Testis (tissue), 3 donors: Measurements from ENCODE around the gene USP36. TPM values are rescaled to one million over a fixed set of nuclear protein-coding genes. Genes with fewer than 3 reads are reported as not detected.

Experiments
- DNase-seq: peaks from one replicate; pipeline ENCODE4 v3.0.0-alpha.2; 2019
- H3K27ac ChIP-seq, 2 donors: fragments of 200-600 bp; sonication (generic); one replicate each; pipeline ENCODE4 v1.5.1; 2019
- H3K27me3 ChIP-seq: fragments of 200-600 bp; sonication (generic); one replicate; pipeline ENCODE4 v1.5.1; 2019
- H3K36me3 ChIP-seq: fragments of 200-600 bp; sonication (generic); one replicate; pipeline ENCODE4 v1.5.1; 2017; ENCODE audit warnings: low read depth; ENCODE audit errors: missing control alignments
- H3K4me1 ChIP-seq: fragments of 200-600 bp; sonication (generic); one replicate; pipeline ENCODE4 v1.5.1; 2019
- H3K4me3 ChIP-seq, 2 donors: fragments of 200-600 bp; sonication (generic); one replicate each; pipeline ENCODE4 v1.5.1; 2017 to 2019
- H3K9me3 ChIP-seq: fragments of 200-600 bp; sonication (generic); one replicate; pipeline ENCODE4 v1.5.1; 2017
- POLR2A ChIP-seq: fragments of 450-650 bp; IDR thresholded peaks from one replicate; pipeline ENCODE4 v1.6.1; 2017; ENCODE audit warnings: antibody characterized with exemption, mild to moderate bottlenecking, moderate library complexity
- WGBS, 2 donors: methylation state at CpG; one replicate each; pipeline ENCODE4 v1.1.5; 2018; 5-methylcytosine and 5-hydroxymethylcytosine counted together
- intact Hi-C: fragments of 100-400 bp; cut with DNase I; formaldehyde crosslinking; loops from one replicate; pipeline ENCODE4 v1.15.1; 2023; ENCODE audit warnings: low total_unique reads
- polyA plus RNA-seq: library from polyadenylated mRNA; stranded (reverse); fragments of 350-450 nt; fragmentation: Illumina TruSeq; extraction: RNeasy Lipid Tissue Mini Kit (QIAGEN cat#74804); gene quantifications from one replicate; pipeline ENCODE4 v1.2.3, GENCODE V29; 2014; ENCODE audit warnings: low read depth, low replicate concordance; ENCODE audit not compliant: insufficient read depth
- total RNA-seq, 2 donors: library from RNA; depleted of rRNA; stranded (reverse); fragments of >200 nt; gene quantifications; one replicate each; pipeline ENCODE4 v1.2.3, GENCODE V29; 2016
- TF ChIP-seq, protein P1 (sequence below), 3 experiments: fragments of 450-650 bp in 2 of 3; fragments of 200-600 bp in 1 of 3; sonication (generic) in 1 of 3; IDR thresholded peaks; one replicate each; pipeline ENCODE4 v1.5.1; 2016 to 2019; ENCODE audit warnings: antibody characterized with exemption in 3 of 3, mild to moderate bottlenecking in 2 of 3, moderate library complexity in 1 of 3

USP36 gene
- total and polyA plus RNA-seq, 3 donors from 2014 or later, result 32.8 to 79.8 (median 77.5) TPM

DNA sequence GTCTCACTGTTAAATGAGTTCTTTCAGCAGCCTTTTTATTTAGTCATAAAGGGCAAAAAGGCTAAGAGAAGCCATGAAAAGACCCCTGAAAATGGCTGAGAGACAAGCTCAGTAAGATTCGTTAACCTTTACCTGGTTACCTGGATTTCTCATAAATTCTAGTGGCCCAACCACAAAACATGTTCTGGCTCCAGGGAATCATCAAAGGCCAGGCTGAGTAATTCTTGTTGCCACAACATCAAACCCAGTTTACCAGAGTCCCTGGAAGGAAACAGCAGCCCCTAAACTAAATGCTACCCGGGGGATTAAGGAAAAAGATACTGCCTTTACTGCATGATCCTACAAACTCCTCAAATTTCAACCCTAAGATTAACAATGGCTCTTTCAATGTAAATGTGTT lies 74.4 kb downstream of the USP36 start:
- H3K36me3 ChIP-seq, result no peaks in the 10 kb centered on the region
- intact Hi-C loops, result no loop called here
- H3K9me3 ChIP-seq, result no peaks in the 10 kb centered on the region
- DNase-seq, result no peak
- 85 to 89% methylated on average over 2 of the region's 2 CpGs for whole genome bisulfite sequencing, 2 donors
- TF ChIP-seq, protein P1, sequence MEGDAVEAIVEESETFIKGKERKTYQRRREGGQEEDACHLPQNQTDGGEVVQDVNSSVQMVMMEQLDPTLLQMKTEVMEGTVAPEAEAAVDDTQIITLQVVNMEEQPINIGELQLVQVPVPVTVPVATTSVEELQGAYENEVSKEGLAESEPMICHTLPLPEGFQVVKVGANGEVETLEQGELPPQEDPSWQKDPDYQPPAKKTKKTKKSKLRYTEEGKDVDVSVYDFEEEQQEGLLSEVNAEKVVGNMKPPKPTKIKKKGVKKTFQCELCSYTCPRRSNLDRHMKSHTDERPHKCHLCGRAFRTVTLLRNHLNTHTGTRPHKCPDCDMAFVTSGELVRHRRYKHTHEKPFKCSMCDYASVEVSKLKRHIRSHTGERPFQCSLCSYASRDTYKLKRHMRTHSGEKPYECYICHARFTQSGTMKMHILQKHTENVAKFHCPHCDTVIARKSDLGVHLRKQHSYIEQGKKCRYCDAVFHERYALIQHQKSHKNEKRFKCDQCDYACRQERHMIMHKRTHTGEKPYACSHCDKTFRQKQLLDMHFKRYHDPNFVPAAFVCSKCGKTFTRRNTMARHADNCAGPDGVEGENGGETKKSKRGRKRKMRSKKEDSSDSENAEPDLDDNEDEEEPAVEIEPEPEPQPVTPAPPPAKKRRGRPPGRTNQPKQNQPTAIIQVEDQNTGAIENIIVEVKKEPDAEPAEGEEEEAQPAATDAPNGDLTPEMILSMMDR (IDR thresholded peaks at IDR 0.05), result no peak
- TF ChIP-seq POLR2A, result no peak
- H3K4me1 ChIP-seq, result peaks cover 6% of the 10 kb centered on the region
- no peaks in the 10 kb centered on the region for H3K27me3 ChIP-seq
- no peak overlapping the region for H3K27ac ChIP-seq
- H3K4me3 ChIP-seq, result no peak overlapping the region

DNA sequence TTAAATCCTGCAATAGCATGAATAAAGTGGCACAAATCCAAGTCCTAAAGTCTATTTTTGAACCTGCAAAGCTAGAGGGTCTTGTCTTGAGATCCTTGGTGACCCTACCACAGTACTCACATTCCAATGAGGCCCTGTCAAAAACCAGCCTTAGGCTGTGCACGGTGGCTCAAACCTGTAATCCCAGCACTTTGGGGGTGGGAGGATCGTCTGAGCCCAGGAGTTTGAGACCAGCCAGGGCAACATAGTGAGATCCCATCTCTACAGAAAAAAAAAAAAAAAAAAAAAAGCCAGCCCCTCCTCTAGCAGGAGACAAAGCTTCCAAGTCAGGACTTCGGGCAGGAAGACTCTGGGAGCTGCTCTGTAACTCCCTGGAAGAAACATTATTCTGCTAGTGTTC lies 74.8 kb downstream of the USP36 start:
- Histone ChIP-seq H3K4me1 (peaks cover 6% of the 10 kb centered on the region), H3K27ac (no peak overlapping the region)

DNA sequence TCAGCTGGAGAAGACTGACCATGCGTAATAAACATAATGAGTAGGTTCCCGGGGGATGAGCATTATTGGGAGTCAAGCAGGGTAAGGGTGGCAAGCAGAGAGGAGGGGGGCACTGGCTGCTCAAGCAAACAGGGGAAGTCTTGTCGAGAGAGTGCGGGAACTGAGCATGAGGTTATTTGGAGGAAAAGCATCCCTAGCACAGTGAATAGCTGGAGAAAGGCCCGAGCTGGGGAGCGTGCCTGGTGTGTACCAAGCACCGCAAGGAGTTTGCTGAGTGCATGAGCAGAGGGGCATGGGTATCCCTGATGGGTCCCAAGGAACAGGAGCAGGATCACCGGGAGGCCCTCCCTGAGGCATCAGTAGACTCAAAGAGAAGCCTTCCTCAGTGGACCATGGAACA lies 75.7 kb downstream of the USP36 start:
- no peak overlapping the region for H3K4me3 ChIP-seq
- intact Hi-C loops, result no loop called here
- H3K27ac ChIP-seq, result no peak overlapping the region
- DNase-seq, result no peak
- no peaks in the 10 kb centered on the region for H3K9me3 ChIP-seq
- peaks cover 6% of the 10 kb centered on the region for H3K4me1 ChIP-seq
- H3K27me3 ChIP-seq, result no peaks in the 10 kb centered on the region
- H3K36me3 ChIP-seq, result no peaks in the 10 kb centered on the region
- 93 to 97% methylated on average over 8 of the region's 8 CpGs for whole genome bisulfite sequencing, 2 donors
- no peak for TF ChIP-seq POLR2A
- TF ChIP-seq, protein P1 (IDR thresholded peaks at IDR 0.05), result no peak

More for the DNA sequence above, 74.8 kb downstream of the USP36 start:
- WGBS, 2 donors, result 87% methylated on average over 3 of the region's 3 CpGs
- DNase-seq, result no peak
- intact Hi-C loops, result no loop called here
- H3K27me3 ChIP-seq, result no peaks in the 10 kb centered on the region
- H3K4me3 ChIP-seq, result no peak overlapping the region
- no peaks in the 10 kb centered on the region for H3K9me3 ChIP-seq
- no peaks in the 10 kb centered on the region for H3K36me3 ChIP-seq
- TF ChIP-seq POLR2A, result no peak
- TF ChIP-seq, protein P1 (IDR thresholded peaks at IDR 0.05), result no peak

DNA sequence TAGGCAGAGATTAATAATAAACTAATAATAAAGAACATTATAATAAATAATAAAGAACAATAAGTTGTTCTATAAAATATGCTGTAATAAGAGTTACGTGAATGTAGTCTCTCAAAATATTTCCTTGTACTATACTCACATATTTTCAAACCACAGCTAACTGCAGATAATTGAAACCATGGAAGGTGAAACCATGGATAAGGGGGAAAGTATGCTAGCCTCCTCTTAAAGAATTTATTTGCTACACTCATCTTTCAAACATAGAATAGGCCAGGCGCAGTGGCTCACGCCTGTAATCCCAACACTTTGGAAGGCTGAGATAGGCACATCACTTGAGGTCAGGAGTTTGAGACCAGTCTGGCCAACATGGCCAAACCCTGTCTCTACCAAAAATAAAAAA lies 77.1 kb downstream of the USP36 start:
- intact Hi-C loops, result no loop called here
- Histone ChIP-seq H3K27me3 (no peaks in the 10 kb centered on the region), H3K4me1 (peaks cover 6% of the 10 kb centered on the region), H3K4me3 (no peak overlapping the region), H3K9me3 (no peaks in the 10 kb centered on the region), H3K27ac (no peak overlapping the region), H3K36me3 (no peaks in the 10 kb centered on the region)
- WGBS, 2 donors, result 90 to 95% methylated on average over 3 of the region's 3 CpGs
- TF ChIP-seq POLR2A, result no peak
- TF ChIP-seq, protein P1 (IDR thresholded peaks at IDR 0.05), result no peak
- DNase-seq, result no peak

DNA sequence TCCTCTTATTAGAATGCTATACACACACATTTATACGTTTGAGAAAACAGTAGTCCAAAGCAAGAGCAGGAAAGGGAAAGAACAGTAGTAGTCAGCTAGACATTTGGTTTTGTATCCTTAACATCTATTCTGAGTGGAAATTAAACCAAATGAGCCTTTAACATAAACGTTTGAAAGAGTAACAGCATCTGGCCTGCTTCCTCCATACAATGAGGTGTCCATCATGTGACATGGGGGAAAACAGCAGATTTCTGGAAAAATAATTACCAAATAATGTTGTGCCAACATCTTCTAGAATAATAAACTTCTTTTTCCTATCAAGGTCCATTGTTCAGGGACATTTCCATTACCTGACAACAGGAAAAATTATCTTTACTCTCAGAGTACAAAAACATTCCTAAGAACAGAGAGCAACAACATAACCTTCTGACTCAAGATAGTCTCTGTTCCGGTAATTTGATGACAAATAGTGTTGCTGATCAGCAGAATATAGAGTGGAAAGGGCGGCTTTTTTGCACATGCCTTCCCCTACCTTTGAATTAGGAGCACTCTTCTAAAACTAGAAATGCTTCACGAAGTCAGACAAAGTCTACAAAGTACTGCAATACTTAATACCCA lies 78.7 kb downstream of the USP36 start:
- Histone ChIP-seq H3K36me3 (no peaks in the 10 kb centered on the region), H3K27me3 (no peaks in the 10 kb centered on the region), H3K4me3 (no peak overlapping the region), H3K9me3 (no peaks in the 10 kb centered on the region), H3K4me1 (peaks cover 12% of the 10 kb centered on the region), H3K27ac (no peak overlapping the region)
- intact Hi-C loops, result no loop called here
- 42 to 65% methylated on average over 5 of the region's 5 CpGs for WGBS, 2 donors
- DNase-seq, result no peak
- TF ChIP-seq, protein P1 (IDR thresholded peaks at IDR 0.05), result no peak
- TF ChIP-seq POLR2A, result no peak
